ENCODE data around the gene ROBO1.

Gene ROBO1

DNA sequence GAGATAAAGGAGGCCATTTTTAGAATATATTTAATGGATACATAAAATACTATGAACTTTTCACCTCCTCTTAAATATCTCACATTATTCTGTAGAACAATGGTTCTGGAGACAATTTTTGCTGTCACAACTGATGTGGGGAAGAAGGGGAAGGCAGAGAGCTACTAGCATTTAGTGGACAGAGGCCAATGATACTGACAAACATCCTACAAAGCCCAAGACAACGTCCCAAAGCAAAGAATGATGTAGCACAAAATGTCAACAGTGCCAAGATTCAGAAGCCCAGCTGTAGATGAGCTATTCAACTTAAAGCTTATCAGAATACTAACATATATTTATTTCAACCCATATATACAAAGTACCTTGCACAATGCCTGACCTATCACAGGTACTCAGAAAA lies 1069.4 kb downstream of the ROBO1 start:
- Histone ChIP-seq H3K36me3 (replicated peaks; ENCODE audit: insufficient read depth, low read length) (no peaks in the 10 kb centered on the region), H3K9ac (ENCODE audit: low read length) (no peak overlapping the region), H2AFZ (ENCODE audit: low read length) (no peak overlapping the region), H3K4me1 (ENCODE audit: low read length) (no peaks in the 10 kb centered on the region), H3K27me3 (replicated peaks; ENCODE audit: insufficient read depth, low read length) (no peaks in the 10 kb centered on the region), H3K79me2 (ENCODE audit: low read length) (no peaks in the 10 kb centered on the region), H3F3A (ENCODE audit: insufficient read depth, low read length) (no peaks in the 10 kb centered on the region), H3K9me3 (replicated peaks; ENCODE audit: insufficient read depth, low read length) (no peaks in the 10 kb centered on the region), H4K20me1 (ENCODE audit: insufficient read depth, low read length) (no peaks in the 10 kb centered on the region), H3K4me2 (ENCODE audit: low read depth, low read length) (no peak overlapping the region), H3K9me2 (replicated peaks; ENCODE audit: insufficient read depth, low read length) (no peaks in the 10 kb centered on the region), H3K27ac (ENCODE audit: low read length) (no peak overlapping the region), H3K4me3 (ENCODE audit: low read length) (no peak overlapping the region)
- DNase-seq, result no peak
- TF ChIP-seq, protein P1, sequence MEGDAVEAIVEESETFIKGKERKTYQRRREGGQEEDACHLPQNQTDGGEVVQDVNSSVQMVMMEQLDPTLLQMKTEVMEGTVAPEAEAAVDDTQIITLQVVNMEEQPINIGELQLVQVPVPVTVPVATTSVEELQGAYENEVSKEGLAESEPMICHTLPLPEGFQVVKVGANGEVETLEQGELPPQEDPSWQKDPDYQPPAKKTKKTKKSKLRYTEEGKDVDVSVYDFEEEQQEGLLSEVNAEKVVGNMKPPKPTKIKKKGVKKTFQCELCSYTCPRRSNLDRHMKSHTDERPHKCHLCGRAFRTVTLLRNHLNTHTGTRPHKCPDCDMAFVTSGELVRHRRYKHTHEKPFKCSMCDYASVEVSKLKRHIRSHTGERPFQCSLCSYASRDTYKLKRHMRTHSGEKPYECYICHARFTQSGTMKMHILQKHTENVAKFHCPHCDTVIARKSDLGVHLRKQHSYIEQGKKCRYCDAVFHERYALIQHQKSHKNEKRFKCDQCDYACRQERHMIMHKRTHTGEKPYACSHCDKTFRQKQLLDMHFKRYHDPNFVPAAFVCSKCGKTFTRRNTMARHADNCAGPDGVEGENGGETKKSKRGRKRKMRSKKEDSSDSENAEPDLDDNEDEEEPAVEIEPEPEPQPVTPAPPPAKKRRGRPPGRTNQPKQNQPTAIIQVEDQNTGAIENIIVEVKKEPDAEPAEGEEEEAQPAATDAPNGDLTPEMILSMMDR (IDR thresholded peaks at IDR 0.05; ENCODE audit: low read length), result no peak
- TF ChIP-seq EZH2phosphoT487 (IDR thresholded peaks at IDR 0.05; ENCODE audit: low read length) (no peak), EZH2 (optimal IDR thresholded peaks at IDR 0.05; ENCODE audit: low read depth, low read length) (no peak)

- Histone ChIP-seq H3K9me2 (replicated peaks; ENCODE audit: insufficient read depth, low read length) (no peaks in the 10 kb centered on the region), H3K4me1 (ENCODE audit: low read length) (no peaks in the 10 kb centered on the region), H3F3A (ENCODE audit: insufficient read depth, low read length) (no peaks in the 10 kb centered on the region), H3K4me3 (ENCODE audit: low read length) (no peak overlapping the region), H3K79me2 (ENCODE audit: low read length) (no peaks in the 10 kb centered on the region), H3K36me3 (replicated peaks; ENCODE audit: insufficient read depth, low read length) (no peaks in the 10 kb centered on the region), H3K4me2 (ENCODE audit: low read depth, low read length) (no peak overlapping the region), H3K27me3 (replicated peaks; ENCODE audit: insufficient read depth, low read length) (no peaks in the 10 kb centered on the region), H3K9ac (ENCODE audit: low read length) (no peak overlapping the region), H4K20me1 (ENCODE audit: insufficient read depth, low read length) (no peaks in the 10 kb centered on the region), H3K9me3 (replicated peaks; ENCODE audit: insufficient read depth, low read length) (no peaks in the 10 kb centered on the region), H2AFZ (ENCODE audit: low read length) (no peak overlapping the region), H3K27ac (ENCODE audit: low read length) (no peak overlapping the region)
- TF ChIP-seq EZH2phosphoT487 (IDR thresholded peaks at IDR 0.05; ENCODE audit: low read length), result no peak
- TF ChIP-seq, protein P1 (IDR thresholded peaks at IDR 0.05; ENCODE audit: low read length), result no peak
- TF ChIP-seq EZH2 (optimal IDR thresholded peaks at IDR 0.05; ENCODE audit: low read depth, low read length), result no peak
- DNase-seq, result no peak
Observed at GRCh38 chr3:78697426-78697825, 1070.4 kb downstream of the ROBO1 start.

DNA sequence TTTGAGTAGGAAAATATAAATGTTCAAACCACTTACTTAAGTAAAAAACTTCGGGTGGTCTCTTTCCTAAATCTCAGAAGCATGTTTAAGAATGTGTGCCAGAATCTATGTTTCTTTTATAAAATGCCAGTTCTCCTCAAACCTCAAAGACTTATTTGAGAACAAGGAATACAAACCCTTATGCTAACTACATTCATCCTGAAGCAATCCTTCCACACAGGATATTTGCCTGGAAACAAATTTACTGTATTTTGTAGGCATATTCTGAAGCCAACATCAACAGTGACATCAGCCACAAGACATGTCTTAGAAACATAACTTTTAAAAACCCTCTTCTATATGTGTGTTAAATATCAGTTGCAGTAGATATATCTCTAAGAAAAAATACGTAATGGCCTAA lies 1077.0 kb downstream of the ROBO1 start:
- Histone ChIP-seq H3K27me3 (replicated peaks; ENCODE audit: insufficient read depth, low read length) (no peaks in the 10 kb centered on the region), H3K9me2 (replicated peaks; ENCODE audit: insufficient read depth, low read length) (no peaks in the 10 kb centered on the region), H3F3A (ENCODE audit: insufficient read depth, low read length) (no peaks in the 10 kb centered on the region), H3K79me2 (ENCODE audit: low read length) (no peaks in the 10 kb centered on the region), H3K4me3 (ENCODE audit: low read length) (no peak overlapping the region), H3K4me1 (ENCODE audit: low read length) (no peaks in the 10 kb centered on the region), H3K9me3 (replicated peaks; ENCODE audit: insufficient read depth, low read length) (no peaks in the 10 kb centered on the region), H3K27ac (ENCODE audit: low read length) (no peak overlapping the region), H2AFZ (ENCODE audit: low read length) (no peak overlapping the region), H4K20me1 (ENCODE audit: insufficient read depth, low read length) (no peaks in the 10 kb centered on the region), H3K9ac (ENCODE audit: low read length) (no peak overlapping the region), H3K4me2 (ENCODE audit: low read depth, low read length) (no peak overlapping the region), H3K36me3 (replicated peaks; ENCODE audit: insufficient read depth, low read length) (no peaks in the 10 kb centered on the region)
- TF ChIP-seq EZH2 (optimal IDR thresholded peaks at IDR 0.05; ENCODE audit: low read depth, low read length) (no peak), EZH2phosphoT487 (IDR thresholded peaks at IDR 0.05; ENCODE audit: low read length) (no peak)
- TF ChIP-seq, protein P1 (IDR thresholded peaks at IDR 0.05; ENCODE audit: low read length), result no peak
- DNase-seq, result no peak

Measured in MM.1S (cell line).